22Rv1 (cell line): ENCODE data around the gene IGF1.

Source experiments
- CTCF ChIP-seq: fragments of 450-650 bp; IDR thresholded peaks from 2 replicates; pipeline ENCODE4 v1.5.1; 2017; ENCODE audit warnings: mild to moderate bottlenecking
- ZFX ChIP-seq: fragments of 450-650 bp; IDR thresholded peaks from 2 replicates; pipeline ENCODE4 v1.6.1; 2017; ENCODE audit warnings: antibody characterized with exemption, borderline replicate concordance

- TF ChIP-seq CTCF, result no peak
- no peak for TF ChIP-seq ZFX
Observed at GRCh38 chr12:102472496-102472895, 7.9 kb downstream of the IGF1 start.
